Gastrocnemius medialis (tissue), 4 donors: ENCODE measurements around the gene MACROD2. TPM values are rescaled to one million over a fixed set of nuclear protein-coding genes. Genes with fewer than 3 reads are reported as not detected.
"Not testable (repeated sequence)": the region's sequence is repeated elsewhere in the genome, so short reads cannot be mapped to it uniquely, and the experiment has no call there.

Experiments used
- ATAC-seq, 2 donors: fragments of 150-250 bp; one replicate each; pipeline ENCODE4 v1.9.1; 2016
- DNase-seq, 2 donors: peaks; one replicate each; pipeline ENCODE4 v3.0.0-alpha.2; 2019
- H3K27ac ChIP-seq, 4 donors: fragments of 200-600 bp; sonication (generic); 1 replicate in 1 of 4; 2 replicates in 3 of 4; pipeline ENCODE4 v1.5.1; 2016 to 2018; ENCODE audit warnings: mild to moderate bottlenecking in 2 of 4, moderate library complexity in 1 of 4
- H3K27me3 ChIP-seq, 3 donors: fragments of 200-600 bp; sonication (generic) in 2 of 3; 1 replicate in 1 of 3; 2 replicates in 2 of 3; pipeline versions ENCODE4 v1.5.1 to v1.6.0; 2016 to 2019; ENCODE audit warnings: mild to moderate bottlenecking in 1 of 3, moderate library complexity in 1 of 3
- H3K36me3 ChIP-seq, 2 donors: fragments of 200-600 bp; sonication (generic) in 1 of 2; one replicate each; pipeline ENCODE4 v1.5.1; 2017 to 2018
- H3K4me1 ChIP-seq, 2 donors: fragments of 200-600 bp; sonication (generic) in 1 of 2; one replicate each; pipeline ENCODE4 v1.5.1; 2016 to 2017; ENCODE audit warnings: mild to moderate bottlenecking in 2 of 2
- H3K4me3 ChIP-seq, 4 donors: fragments of 200-600 bp; sonication (generic) in 3 of 4; 1 replicate in 1 of 4; 2 replicates in 3 of 4; pipeline ENCODE4 v1.5.1; 2016 to 2019; ENCODE audit warnings: mild to moderate bottlenecking in 2 of 4
- H3K9me3 ChIP-seq, 3 donors: fragments of 200-600 bp; sonication (generic) in 2 of 3; 1 replicate in 1 of 3; 2 replicates in 2 of 3; pipeline ENCODE4 v1.5.1; 2016 to 2019
- CTCF ChIP-seq, 5 experiments: fragments of 450-650 bp in 3 of 5; fragments of 200-600 bp in 2 of 5; sonication (generic) in 2 of 5; IDR thresholded peaks in 4 of 5; conservative IDR thresholded peaks in 1 of 5; 1 replicate in 4 of 5; 2 replicates in 1 of 5; pipeline ENCODE4 v1.5.1; 2016 to 2019; ENCODE audit warnings: antibody characterized with exemption in 5 of 5, mild to moderate bottlenecking in 3 of 5, moderate library complexity in 3 of 5
- POLR2A ChIP-seq, 2 donors: fragments of 450-650 bp; IDR thresholded peaks; one replicate each; pipeline ENCODE4 v1.6.1; 2017; ENCODE audit warnings: antibody characterized with exemption in 2 of 2, mild to moderate bottlenecking in 2 of 2, moderate library complexity in 2 of 2
- in situ Hi-C, 4 donors: fragments of 200-750 bp; cut with MboI; loops; one replicate each; pipeline versions ENCODE4 v1.15.0 to v1.8.0; 2017; ENCODE audit warnings: low sequenced_read_pairs in 4 of 4
- intact Hi-C: fragments of 100-400 bp; cut with DNase I; formaldehyde crosslinking; loops from one replicate; pipeline ENCODE4 v1.15.1; 2023; ENCODE audit warnings: low total_unique reads
- total RNA-seq, 4 donors: library from RNA; depleted of rRNA; stranded (reverse); fragments of >200 nt; gene quantifications; one replicate each; pipeline versions ENCODE4 v1.1.0 to v1.2.3, GENCODE V29; 2016

MACROD2 gene
- total RNA-seq, 4 donors from 2014 or later, result 1.8 to 10.2 (median 3.6) TPM

GRCh38 chr20:13984211-13984610, 11.1 kb upstream of the MACROD2 start:
- ATAC-seq (no peak), DNase-seq (no peak)
- Histone ChIP-seq H3K27ac (no peak overlapping the region), H3K27me3 (no peaks in the 10 kb centered on the region), H3K36me3 (no peaks in the 10 kb centered on the region), H3K4me3 (no peak overlapping the region), H3K9me3 (no peaks in the 10 kb centered on the region), H3K4me1 (no peaks in the 10 kb centered on the region)
- in situ Hi-C loops, result no loop called here
- intact Hi-C loops, result no loop called here
- no peak for TF ChIP-seq POLR2A (IDR thresholded peaks at IDR 0.05)
- TF ChIP-seq CTCF (IDR thresholded peaks at IDR 0.05 in 4 of 5, conservative IDR thresholded peaks at IDR 0.05 in 1 of 5), result no peak

GRCh38 chr20:13990465-13990864, 4.9 kb upstream of the MACROD2 start, which contains the start of gene SEL1L2:
SEL1L2 (minus strand) TSS chr20:13990614; CDS start chr20:13990534, 80 bp downstream.
- Histone ChIP-seq H3K27ac (no peak within 1 kb of the TSS), H3K27me3 (no peaks in the 10 kb centered on the region), H3K4me1 (no peaks in the 10 kb centered on the region), H3K4me3 (no peak within 1 kb of the TSS), H3K9me3 (no peaks in the 10 kb centered on the region), H3K36me3 (no peaks in the 10 kb centered on the region)
- in situ Hi-C loops (no loop called here), intact Hi-C loops (no loop called here)
- TF ChIP-seq CTCF (IDR thresholded peaks at IDR 0.05 in 4 of 5, conservative IDR thresholded peaks at IDR 0.05 in 1 of 5), result no peak
- no peak for TF ChIP-seq POLR2A (IDR thresholded peaks at IDR 0.05)
- no peak for DNase-seq
- no peak for ATAC-seq

- no peaks in the 10 kb centered on the region for H3K4me1 ChIP-seq
- TF ChIP-seq POLR2A (IDR thresholded peaks at IDR 0.05) (no peak), CTCF (IDR thresholded peaks at IDR 0.05 in 4 of 5, conservative IDR thresholded peaks at IDR 0.05 in 1 of 5) (no peak)
- no peak overlapping the region for H3K27ac ChIP-seq
- H3K9me3 ChIP-seq, result no peaks in the 10 kb centered on the region
- ATAC-seq, result no peak
- intact Hi-C loops (no loop called here), in situ Hi-C loops (no loop called here)
- H3K4me3 ChIP-seq, result no peak overlapping the region
- H3K36me3 ChIP-seq, result no peaks in the 10 kb centered on the region
- no peaks in the 10 kb centered on the region for H3K27me3 ChIP-seq
- DNase-seq, result no peak
Measured at GRCh38 chr20:13991311-13991710, 4.0 kb upstream of the MACROD2 start.

- H3K9me3 ChIP-seq, H3K27me3 ChIP-seq, in situ Hi-C loops, H3K4me3 ChIP-seq, H3K36me3 ChIP-seq, H3K27ac ChIP-seq, intact Hi-C loops, DNase-seq, ATAC-seq, H3K4me1 ChIP-seq: not testable (repeated sequence)
Measured at GRCh38 chr20:13991955-13992354, 3.4 kb upstream of the MACROD2 start.

- H3K27ac ChIP-seq, result peak overlapping the region; percentile 84 to 87 (median 86)
- DNase-seq (peak; percentile 16 to 36), ATAC-seq (peak; percentile 63 to 68)
Measured at GRCh38 chr20:13995841-13996240, 525 bp downstream of the MACROD2 start.

More at GRCh38 chr20:13995841-13996240, 525 bp downstream of the MACROD2 start:
- H3K36me3 ChIP-seq, result no peaks in the 10 kb centered on the region
- intact Hi-C loops (loop anchor here (1.0 to 2.0 kb wide), 2 partner anchors 59 to 175 kb away; no protein-coding TSS in a partner anchor), in situ Hi-C loops (no loop called here)
- H3K27me3 ChIP-seq, result no peaks in the 10 kb centered on the region
- H3K9me3 ChIP-seq, result no peaks in the 10 kb centered on the region
- H3K4me1 ChIP-seq, result no peaks in the 10 kb centered on the region
- H3K4me3 ChIP-seq, result peak overlapping the region; percentile 68 to 80 (median 76)
- no peak for TF ChIP-seq POLR2A (IDR thresholded peaks at IDR 0.05)
- no peak for TF ChIP-seq CTCF (IDR thresholded peaks at IDR 0.05 in 4 of 5, conservative IDR thresholded peaks at IDR 0.05 in 1 of 5)
